NCI-H1694 (cell line): ENCODE measurements around the gene PERCC1.
"Not testable (repeated sequence)": the region's sequence is repeated elsewhere in the genome, so short reads cannot be mapped to it uniquely, and the experiment has no call there.

Experiments
- DNase-seq: peaks from one replicate; lab custom pipeline; 2025; lab: John Stamatoyannopoulos, UW

The PERCC1 gene

DNA sequence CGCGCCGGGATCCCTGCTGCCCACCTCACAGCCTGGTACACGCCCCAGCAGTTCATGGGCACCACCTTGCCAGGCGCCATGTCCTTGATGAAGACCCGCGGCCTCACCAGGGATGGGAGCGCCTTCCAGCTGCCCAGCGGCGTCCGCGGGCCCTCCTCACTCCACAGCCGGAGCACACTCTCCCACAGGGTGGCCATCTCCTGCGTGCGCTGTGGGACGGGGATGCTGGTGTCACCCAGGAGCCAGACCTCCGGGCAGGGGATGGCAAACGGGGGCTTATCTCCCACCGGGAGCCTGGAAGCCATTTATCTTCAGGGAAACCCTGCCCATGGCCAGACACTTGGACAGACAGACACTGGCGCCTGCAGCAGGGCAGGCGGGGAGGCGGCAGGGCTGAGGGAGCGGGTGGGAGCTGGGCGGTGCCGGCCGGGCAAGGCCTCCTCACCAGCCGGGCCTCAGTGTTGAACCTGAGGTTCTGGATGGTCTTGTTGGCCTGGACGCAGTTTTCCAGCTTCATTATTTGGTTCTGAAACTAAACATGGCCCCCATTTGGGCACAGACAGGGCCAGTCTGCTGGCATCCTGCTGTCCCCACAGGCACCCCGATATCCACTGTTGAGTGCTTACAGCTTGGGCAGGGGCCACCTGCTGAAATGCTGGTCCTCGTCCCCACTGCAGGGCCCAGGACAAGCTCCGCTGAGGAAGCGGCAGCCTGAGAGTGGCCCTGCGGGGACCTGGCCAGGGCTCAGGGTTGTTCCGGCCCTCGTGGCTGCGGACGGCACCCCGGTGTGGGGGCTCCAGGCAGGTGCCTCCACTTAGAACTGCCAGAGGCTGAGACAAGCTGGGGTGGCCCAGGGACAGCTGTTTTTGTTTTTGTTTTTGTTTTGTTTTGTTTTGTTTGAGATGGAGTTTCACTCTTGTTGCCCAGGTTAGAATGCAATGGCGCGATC, 4.0 kb downstream of the PERCC1 start:
- DNase-seq = no peak

DNA sequence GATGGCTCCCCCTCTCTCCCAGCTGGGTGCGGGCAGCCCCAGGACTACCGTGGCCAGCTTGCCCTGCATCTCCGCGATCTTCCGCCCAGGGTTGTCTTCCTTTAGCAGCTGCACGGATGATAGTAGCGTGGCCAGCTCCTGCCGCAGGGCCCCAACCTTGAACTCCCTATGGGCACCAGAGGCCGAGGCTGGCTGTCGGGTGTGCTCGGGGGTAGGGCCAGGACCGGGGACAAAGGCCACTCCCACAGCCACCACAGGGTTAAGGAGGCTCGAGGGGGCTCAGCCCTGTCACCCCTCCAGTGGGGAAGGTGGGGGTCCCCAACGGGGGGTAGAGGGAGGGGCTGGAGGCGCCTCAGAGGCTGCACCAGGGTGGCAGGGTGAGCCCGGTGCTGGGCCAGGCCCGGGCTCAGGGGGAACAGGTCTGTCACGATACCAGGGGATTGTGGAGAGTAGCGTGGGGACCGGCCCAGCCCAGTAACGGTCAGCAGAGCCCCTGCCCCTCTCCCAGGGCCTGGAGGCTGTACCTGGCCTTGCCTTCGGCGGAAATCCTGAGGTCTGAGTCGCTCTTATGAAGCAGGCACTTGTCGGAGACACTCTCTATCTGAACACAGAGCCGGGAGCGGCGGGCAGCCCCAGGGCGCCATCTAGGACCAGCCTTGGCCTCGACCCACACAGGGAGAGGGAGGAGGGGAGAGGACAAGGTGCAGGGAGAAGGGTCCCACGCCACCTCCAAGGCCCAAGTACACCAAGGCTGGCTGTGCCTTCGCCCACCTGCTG, 5.2 kb downstream of the PERCC1 start:
- DNase-seq = no peak

DNA sequence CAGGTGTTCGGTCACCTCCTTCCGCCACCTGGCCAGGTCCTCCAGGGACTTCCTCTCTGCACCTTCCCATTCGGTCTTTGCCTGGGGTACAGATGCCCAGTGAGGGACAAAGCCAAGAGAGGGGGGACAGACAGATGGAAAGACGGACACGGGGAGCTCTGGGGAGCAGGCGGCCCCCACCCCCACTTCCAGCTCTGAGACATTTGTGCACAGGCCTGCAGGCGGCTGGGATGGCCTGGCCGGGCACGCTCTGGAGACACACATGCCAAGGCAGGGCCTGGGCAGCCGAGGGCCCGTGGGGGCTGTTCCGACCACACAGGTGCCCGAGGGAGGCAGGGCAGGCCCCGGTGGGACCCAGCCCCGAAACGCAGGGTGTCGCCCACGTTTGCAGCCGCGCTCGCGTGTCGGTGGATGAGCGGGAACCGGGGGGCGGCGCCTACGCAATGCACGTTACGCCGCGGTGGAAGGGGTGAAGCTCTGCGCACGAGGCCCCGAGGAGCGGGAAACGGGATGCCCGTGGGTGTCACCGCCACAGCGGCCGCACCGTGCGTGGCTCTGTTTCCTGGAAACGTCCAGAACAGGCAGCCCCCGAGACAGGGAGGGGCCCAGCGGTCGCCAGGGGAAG, 6.0 kb downstream of the PERCC1 start:
- no peak for DNase-seq

DNA sequence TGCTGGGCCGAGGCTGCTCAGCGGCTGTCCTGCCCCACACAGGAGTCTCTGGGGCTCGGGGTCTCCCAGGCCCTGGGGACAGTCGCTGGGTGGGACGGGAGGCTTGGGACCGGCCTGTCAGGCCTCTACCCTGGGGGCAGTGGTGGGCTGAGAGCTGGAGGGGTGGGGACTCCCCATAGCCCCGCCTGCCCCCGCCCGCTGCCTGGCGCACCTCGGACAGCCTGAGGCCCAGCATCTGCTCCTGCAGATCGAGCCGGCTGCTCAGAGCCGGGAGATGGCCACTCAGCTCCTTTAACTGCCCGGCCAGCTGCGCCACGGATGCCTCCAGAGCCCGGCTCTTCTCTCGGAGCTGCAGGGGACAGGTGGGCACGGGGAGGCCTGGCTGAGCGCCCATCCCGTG, 6.7 kb downstream of the PERCC1 start:
- DNase-seq = no peak

DNA sequence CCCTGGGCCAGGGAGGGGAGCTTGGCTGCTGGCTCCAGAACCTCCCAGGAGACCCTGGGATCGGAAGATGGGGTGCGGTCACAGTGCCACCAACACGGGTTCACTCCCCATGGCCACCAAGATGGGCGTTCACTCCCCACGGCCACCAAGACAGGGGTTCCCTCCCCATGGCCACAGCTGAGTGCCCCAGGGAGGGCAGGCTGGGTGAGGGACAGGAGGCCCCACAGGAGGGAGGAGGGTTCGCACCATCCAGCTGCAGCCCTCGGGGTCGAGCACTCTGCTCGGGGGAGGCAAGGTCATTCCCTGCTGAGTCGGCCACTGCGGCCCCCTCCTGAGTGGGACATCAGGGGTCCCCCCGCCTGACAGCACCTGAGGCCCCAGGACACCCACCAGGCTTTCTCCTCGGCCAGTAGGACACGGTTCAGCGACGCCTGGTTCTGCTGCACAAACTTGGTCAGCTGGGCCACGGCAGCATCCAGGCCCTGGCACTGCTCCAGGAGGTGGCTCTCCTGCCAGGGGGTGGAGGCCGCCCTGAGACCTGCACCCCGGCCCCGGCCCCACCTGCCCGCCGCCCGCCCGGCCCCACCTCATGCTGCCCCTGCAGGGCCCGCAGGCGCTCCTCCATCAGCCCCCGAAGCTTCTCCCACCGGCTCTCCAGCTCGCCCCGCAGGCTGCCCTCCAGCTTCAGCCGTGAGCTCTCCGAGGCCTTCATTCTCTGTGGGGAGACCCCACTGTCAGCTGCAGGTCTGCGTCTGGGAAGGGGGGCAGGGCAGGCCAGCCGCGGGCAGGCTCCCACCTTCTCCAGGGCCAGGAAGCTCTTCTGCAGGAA, 7.6 kb downstream of the PERCC1 start:
- DNase-seq = no peak

DNA sequence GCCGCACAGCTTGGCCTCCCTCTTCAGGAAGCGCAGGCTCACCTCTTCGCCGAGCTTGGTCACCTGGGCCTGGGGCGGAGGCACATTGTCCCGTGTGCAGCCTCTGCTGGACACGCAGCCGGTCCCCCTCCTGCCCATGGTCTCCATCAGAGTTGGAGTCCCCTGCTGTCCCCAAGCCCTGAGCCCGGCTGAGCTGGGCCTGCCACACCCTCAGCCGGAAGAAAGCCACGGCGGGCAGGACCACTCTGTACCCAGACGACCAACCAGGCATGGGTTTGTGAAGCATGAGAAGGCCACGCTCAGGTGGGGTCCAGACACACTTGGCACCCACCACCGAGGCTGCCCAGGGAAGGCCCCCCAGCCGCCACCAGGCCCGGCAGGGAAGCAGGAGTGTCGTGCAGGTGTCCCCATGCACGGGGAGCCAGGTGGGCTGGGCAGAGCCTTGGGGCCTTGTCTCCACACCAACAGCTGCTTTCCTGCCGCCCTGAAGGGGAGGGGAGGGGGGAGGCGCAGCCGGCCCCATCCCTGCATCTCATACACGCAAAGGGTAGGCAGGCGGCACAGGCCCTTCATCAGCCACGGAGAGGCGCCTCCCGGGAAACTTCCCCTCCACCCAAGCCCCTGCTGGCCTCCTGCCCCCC, 8.3 kb downstream of the PERCC1 start:
- no peak for DNase-seq

DNA sequence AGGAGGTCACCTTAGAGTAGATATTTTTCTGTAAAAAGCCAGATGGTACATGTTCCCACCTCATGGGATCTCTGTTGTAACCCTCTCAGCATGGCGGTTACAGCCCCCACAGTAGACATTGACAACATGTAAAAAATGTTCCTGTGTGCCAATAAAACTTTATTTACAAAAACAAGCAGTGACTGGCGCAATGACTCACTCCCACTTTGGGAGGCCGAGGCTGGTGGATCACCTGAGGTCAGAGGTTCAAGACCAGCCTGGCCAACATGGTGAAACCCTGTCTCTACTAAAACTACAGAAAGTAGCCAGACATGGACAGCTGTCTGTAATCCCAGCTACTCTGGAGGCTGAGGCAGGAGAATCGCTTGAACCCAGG, 8.8 kb downstream of the PERCC1 start:
- not testable (repeated sequence) for DNase-seq

DNA sequence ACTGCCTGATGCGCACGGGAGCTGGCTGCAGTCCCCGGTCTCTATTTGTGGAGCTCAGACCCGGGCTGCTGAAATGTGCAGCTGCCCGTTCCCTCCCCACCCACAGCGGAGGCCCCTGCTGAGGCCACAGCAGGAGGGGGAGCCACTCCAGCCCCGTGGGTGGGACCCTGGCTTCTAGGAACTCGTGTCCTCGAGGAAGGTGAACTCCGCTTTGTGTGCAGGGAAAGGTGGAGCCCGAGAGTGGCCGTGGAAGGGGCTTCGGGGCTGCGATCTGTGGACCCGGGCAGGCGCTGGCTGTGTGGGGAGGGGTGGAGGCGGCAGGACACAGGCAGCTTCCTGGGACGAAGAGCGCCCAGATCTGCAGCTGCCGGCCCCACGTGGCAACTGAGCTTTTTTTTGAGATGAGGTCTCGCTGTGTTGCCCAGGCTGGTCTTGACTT, 10.5 kb downstream of the PERCC1 start:
- DNase-seq = no peak

DNA sequence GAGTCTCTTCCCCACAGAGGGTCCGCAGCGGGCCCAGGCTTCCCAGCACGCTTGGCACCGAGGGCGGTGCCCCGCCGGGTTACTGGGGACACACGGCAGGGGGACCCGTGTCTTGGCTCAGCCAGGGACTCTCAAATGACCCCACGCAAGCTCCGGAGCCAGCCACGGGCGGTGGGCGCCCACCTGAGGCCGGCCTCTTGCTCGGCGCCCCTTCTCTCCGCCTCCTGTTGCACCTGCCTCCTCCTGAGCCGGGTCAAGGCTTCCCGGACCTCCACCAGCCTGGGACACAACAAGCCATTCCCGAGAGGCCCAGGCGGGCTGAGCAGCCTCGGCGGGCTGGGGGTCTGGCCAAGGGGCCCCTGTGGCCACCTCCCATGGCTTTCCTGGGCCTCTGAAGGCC, 11.8 kb downstream of the PERCC1 start:
- no peak for DNase-seq

DNA sequence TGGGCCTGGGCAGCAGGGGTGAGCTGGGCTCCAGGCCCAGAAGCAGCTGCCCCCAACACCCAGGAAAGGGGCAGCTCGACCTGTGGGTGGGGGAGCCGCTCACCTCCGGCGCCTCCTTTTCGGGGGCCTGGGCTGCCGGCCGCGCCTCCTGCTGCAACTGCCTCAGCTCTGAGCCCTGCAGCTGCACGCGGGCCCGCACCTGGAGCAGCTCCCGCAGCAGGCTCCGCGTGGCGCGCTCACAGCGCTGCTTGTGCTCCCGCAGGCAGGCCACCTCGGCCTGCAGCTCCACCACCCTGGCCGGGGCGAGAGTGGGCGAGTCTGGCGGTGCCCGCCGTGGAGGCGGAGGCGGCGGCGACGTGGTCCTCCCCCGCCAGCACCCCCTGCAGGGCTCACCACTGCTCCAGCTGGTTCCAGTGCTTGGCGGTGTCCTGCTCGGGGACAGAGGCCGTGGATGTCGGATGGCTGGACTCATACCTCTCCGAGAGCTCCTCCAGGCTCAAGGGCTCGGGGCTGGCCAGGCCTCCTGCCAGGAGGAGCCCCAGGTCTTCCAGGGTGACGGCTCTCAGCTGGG, 12.6 kb downstream of the PERCC1 start:
- DNase-seq = no peak

DNA sequence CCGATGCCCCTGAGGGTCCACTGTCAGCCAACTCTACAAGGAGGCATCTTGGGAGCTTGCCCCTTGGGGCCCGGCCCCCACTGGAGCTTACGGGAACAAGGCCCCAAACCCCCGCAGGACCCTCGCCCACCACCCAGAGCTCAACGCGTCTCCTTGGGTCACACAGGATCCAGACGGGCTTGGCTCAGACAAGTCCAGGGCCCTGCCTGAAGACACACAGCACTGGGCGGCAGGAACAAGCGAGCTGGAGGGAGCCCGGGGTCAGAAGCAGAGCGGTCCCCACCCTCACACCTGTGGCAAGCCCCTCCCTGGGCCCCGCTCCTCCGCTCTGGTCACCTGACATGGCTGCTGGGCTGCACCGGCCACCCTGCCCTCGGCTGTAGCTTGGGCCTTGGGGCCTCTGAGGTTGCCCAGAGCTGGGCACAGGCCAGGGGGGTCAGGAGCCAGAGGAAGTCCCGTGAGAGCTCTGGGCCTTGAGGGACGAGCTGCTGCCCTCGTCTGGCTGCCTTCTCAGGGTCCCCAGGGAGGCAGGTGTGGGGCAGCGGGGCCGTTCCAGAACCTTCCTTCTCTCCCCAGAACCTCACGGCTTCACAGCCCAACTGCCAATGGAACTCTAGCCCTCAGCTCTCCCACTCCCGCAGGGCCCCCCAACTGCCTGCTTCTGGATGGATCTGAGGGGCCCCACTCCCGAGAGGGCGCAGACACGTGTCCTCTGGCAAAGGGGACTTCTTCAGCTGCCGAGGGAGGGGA, 13.3 kb downstream of the PERCC1 start, which contains the start of gene CCDC154:
TSS of gene CCDC154 (minus strand) at position 577 of the 750 bp plus-strand sequence. CDS start at position 343, 234 bp downstream.
- DNase-seq = no peak

DNA sequence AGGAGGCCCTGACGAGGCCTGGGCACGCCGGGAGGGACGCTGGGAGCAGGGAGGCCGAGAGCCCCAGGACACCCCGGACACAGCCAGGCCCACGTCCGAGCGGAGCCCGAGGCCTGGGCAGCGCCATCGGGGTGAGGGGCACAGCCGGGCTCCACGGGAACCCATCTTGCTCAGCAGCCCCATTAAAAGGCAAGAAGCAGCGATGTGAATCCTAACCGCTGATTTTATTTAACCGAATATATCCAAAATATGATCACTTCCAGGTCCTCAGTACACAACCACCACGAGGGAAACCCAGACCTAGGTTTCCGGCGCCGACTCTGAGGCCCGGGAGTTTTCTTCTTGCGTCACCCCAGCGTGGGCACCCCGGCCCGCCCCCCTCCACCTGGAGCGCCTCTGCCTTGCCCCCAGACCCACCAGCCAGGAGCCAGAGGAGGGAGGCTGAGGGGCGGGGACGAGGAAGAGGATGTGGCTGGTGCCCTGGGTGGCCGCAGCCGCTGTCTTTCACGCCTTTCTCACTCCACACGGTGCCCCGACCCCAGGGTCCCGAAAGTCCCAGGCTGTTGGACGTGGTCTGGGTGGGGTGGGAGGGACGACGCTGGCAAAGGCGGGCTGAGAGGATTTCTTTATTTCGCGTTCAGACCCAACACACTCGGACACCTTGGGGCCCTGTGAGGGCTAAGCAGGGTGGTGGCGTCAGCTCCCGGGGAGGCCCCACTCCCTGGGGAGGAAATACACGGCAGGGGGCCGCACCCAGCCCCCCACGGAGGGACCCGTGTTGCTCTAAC, 14.0 kb downstream of the PERCC1 start:
- no peak for DNase-seq

DNA sequence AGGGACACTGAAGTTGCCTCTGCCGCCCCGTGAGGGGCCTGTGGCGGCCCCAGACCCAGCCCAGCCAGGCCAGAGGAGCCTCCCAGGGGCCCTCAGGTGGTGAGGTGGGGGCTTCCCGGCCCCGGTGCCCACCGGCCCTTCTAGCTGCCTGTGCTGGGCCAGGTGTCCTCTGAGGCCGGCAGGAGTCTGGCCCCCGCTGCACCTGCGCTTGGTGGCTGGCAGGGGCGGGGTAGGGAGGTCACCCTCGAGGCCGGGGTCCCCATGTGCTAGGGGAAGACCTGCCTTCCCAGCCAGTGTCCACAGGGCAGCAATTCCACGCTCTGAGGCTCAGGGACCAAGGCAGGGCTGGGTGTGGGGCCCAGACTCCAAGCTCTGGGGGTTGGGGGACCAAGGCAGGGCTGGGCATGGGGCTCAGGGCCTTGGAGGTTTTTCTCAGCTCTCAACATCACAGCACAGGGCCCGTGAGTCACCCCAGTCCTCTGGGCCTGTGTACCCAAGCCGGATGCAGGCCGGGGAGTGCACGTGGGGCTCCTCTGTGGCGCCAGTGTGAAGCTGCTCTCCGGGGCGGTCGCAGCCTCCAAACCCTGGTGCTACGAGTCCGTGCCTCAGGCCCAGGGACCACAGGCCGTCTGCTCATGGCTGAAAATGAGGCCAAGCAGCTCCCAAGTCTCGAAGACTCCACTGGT, 14.8 kb downstream of the PERCC1 start:
- no peak for DNase-seq

DNA sequence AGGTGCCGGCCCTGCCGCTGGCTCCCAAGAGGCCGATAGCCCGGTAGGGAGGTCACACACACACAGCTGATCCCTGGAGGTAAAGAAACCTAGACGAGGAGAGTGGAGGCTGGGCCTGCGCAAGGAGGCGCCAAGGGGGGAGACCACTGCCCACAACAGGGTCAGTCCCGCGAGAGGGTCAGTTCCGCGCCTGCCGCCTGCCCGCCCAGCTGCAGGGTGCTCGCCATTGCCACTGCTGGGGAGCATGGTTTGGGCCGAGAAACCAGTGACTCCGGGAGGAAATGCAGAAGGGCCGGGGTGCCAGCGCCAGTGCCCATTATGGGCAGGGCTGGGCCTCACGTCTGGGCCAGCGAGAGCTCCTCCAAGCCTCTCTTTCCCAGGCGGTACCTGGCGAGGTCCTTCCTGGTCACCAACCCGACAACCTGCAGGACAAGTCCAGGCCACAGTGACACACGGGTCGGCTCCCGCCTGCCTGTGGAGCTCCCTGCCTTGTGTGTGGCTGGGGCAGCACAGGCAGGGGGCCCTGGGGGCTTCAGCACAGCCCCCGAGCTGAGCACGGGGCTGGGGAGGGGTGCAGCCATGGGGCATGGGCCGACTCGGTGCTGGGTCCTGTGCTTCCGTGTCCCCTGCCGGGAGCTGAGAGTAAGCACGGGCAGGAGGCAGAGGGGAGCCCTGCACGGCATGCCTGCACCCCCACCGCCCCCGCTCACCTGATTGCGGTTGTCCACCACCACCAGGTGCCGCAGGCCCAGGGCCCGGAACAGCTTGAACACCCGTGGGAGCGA, 15.6 kb downstream of the PERCC1 start:
- no peak for DNase-seq

DNA sequence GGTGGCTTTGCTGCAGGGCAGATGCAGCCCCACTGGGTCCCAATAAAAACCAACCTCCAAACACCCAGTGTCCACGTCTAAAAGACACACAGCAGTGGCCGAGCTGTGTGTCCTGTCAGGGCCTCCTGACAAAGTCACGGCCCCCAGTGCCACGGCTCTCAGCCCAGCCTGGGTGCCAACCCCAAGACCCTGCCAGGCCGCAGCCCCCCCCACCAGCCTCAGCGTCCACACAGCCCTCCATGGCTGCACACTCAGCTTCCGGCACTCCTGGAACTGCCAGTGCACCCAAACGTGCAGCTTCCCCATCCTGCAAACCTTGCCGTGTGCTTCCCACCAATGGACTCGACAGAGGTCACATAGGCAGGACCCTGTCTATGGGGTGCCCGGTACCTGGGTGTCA, 17.1 kb downstream of the PERCC1 start:
- no peak for DNase-seq

DNA sequence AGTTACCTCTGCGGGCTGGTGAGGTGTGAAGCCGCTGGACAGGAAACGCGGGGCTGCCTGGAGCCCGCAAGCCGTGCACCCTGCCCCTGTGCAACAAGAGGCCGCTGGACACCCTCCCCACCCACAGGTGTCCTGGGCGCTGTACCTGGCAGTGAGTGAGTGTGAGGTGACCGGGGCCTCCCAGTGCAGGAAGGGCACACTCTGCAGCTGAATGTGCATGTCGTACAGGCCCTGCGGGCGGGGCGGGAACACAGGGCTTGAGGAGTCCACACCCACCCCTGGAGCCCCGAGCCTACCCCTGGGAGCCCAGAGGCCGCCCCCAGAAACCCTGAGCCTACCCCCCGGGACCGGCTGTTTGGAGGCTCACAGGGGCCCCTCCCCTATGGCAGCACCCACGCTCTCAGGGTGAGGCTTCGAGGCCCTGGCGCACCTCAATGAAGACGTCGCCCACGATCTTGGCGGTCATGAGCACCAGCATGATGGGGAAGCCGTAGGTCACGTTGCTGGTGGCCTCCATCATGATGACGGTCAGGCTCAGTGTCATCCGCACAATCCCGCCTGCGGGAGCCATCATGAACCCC, 17.7 kb downstream of the PERCC1 start:
- no peak for DNase-seq

DNA sequence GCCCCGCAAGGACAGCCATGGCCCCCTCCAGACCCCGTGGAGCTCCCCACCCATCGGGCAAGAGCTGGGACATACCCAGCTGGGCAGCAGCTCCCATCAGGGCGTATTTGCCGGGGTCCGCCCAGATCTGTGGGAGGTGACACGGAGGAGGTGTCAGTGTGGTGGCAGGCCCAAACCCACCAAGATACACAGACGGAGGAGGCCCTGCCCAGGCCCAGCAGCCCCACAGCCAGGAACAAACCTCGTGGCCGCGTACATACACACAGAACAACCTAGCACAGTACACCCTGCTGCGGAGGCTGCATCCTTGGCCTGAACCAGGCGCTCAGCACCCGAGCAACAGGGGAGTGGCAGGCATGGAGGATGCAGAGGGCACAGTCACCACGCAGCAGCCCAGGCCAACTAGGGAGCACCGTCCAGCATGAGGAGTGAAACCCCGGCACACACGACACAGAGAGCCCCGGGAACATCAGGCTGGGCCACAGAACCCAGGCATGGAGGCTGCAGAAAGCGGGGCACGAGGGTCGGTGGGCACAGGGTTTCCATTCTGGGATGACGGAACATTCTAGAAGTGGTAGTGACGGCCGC, 18.4 kb downstream of the PERCC1 start:
- no peak for DNase-seq
